Skeletal muscle tissue (tissue), 4 donors: Measurements from ENCODE around the gene SIM1. TPM values are rescaled to one million over a fixed set of nuclear protein-coding genes. Genes with fewer than 3 reads are reported as not detected.

Experiments used
- H3K27ac ChIP-seq: one replicate; pipeline ENCODE4 v1.7.0; 2013; ENCODE audit warnings: mild to moderate bottlenecking, low read depth, low read length, inconsistent platforms
- H3K27me3 ChIP-seq, 3 donors: one replicate each; pipeline ENCODE4 v1.7.0; 2013; ENCODE audit warnings: low read length in 3 of 3; ENCODE audit not compliant: control insufficient read depth in 3 of 3, insufficient read depth in 3 of 3
- H3K36me3 ChIP-seq, 3 donors: one replicate each; pipeline ENCODE4 v1.7.0; 2013; ENCODE audit warnings: low read length in 3 of 3; ENCODE audit not compliant: control insufficient read depth in 3 of 3, insufficient read depth in 3 of 3
- H3K4me1 ChIP-seq, 3 donors: one replicate each; pipeline ENCODE4 v1.7.0; 2013; ENCODE audit warnings: low read length in 3 of 3, mild to moderate bottlenecking in 3 of 3; ENCODE audit not compliant: control insufficient read depth in 3 of 3, insufficient read depth in 3 of 3
- H3K4me3 ChIP-seq, 3 donors: one replicate each; pipeline ENCODE4 v1.7.0; 2013; ENCODE audit warnings: low read length in 3 of 3
- H3K9ac ChIP-seq, 3 donors: one replicate each; pipeline ENCODE4 v1.7.0; 2013; ENCODE audit warnings: low read length in 3 of 3, mild to moderate bottlenecking in 3 of 3, moderate library complexity in 2 of 3, low read depth in 1 of 3
- H3K9me3 ChIP-seq, 3 donors: one replicate each; pipeline ENCODE4 v1.7.0; 2013; ENCODE audit warnings: low read length in 3 of 3; ENCODE audit not compliant: control insufficient read depth in 3 of 3
- total RNA-seq: library from RNA; depleted of rRNA; stranded (reverse); fragments of >200 nt; gene quantifications from one replicate; pipeline ENCODE4 v1.2.3, GENCODE V29; 2014
- donor health status: Osteomylitis.

SIM1 gene, protein sequence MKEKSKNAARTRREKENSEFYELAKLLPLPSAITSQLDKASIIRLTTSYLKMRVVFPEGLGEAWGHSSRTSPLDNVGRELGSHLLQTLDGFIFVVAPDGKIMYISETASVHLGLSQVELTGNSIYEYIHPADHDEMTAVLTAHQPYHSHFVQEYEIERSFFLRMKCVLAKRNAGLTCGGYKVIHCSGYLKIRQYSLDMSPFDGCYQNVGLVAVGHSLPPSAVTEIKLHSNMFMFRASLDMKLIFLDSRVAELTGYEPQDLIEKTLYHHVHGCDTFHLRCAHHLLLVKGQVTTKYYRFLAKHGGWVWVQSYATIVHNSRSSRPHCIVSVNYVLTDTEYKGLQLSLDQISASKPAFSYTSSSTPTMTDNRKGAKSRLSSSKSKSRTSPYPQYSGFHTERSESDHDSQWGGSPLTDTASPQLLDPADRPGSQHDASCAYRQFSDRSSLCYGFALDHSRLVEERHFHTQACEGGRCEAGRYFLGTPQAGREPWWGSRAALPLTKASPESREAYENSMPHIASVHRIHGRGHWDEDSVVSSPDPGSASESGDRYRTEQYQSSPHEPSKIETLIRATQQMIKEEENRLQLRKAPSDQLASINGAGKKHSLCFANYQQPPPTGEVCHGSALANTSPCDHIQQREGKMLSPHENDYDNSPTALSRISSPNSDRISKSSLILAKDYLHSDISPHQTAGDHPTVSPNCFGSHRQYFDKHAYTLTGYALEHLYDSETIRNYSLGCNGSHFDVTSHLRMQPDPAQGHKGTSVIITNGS
- 1.6 TPM for total RNA-seq

DNA sequence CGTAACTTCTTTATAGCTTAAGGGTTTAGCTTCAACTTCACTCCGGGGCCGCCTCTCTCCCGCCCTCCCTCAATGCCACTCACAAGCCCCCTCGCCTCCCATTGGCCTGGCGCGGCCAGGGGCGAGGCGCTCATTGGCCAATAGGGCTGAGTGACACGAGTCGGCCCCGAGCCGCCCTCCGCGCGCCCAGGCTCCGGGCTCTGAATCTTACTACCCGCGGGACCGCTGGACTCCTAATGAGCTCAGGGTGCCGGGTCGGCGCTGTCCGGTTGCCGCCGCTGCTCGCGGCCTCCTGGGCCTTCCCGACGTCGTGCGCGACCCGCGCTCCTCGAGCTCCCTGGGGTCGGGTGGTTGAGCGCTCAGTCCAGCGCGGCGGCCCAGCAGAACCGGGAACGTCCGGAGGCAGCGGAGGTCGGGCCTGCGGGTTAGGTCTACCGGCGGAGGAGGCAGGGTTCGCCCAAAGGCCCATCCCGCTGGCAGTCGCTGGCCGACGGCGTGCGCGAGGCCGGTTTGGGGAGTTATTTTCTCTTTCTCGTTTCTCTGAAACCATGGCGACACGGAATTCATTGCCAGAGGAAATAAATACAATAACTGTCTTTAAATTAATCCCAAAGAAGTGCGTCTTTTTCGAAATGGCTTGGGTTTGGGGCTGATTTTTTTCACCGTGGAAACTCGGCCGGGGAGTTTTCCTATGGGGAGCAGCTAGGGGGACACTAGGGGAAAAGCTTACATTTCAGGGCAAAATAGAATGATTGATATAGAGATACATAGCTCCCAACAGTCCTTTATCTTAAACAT is at the start of gene SIM1:
SIM1 (minus strand) TSS at position 19 of the 798 bp plus-strand sequence. CDS start 1,453 bp downstream, outside the sequence.
- H3K9me3 ChIP-seq: no peaks in the 10 kb centered on the region
- H3K9ac ChIP-seq: peak within 1 kb of the TSS; percentile 75 to 95 (median 87)
- H3K36me3 ChIP-seq: no peaks in the 10 kb centered on the region
- H3K4me1 ChIP-seq: peaks cover 0 to 4% (median 0%) of the 10 kb centered on the region in 3 donors
- H3K4me3 ChIP-seq: peak within 1 kb of the TSS; percentile 67 to 87 (median 84)
- H3K27ac ChIP-seq: peak within 1 kb of the TSS; percentile 92
- H3K27me3 ChIP-seq: peaks cover 45 to 80% (median 74%) of the 10 kb centered on the region in 3 donors

DNA sequence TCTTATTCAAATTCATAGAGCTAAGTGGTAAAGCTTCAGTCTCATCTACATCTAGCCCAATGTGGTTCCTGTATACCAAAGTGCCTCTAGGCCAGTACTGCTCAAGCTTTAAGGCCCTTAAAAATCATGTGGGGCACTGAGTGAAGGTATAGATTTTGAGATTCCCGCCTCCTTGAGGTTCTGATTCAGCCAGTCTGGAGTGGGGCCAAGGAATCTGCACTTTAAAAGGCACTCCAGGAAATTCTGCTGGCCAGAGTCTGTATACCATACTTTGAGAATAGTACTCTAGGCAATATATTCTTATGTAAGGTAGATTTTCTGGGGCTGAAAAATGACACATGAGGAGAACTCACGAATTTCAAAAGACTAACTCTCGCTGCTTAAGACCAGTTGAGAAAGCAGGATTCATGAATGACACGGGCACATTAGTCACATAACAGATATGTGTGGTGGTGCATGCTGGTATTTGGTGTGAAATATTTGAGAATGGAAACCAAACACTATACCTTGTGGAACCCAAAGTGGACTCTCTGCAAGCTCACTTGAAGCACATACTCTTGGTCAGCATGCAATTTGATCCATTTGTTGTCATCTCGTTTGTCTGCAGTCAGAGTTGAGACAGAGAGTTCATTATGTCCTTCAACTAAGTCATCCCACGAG is 47.6 kb upstream of the SIM1 start:
- Histone ChIP-seq H3K27me3 (no peaks in the 10 kb centered on the region), H3K9ac (no peak overlapping the region), H3K4me1 (peaks cover 0 to 3% (median 0%) of the 10 kb centered on the region in 3 donors), H3K4me3 (no peak overlapping the region), H3K9me3 (no peaks in the 10 kb centered on the region), H3K36me3 (peaks cover 0 to 10% (median 10%) of the 10 kb centered on the region in 3 donors), H3K27ac (no peak overlapping the region)

DNA sequence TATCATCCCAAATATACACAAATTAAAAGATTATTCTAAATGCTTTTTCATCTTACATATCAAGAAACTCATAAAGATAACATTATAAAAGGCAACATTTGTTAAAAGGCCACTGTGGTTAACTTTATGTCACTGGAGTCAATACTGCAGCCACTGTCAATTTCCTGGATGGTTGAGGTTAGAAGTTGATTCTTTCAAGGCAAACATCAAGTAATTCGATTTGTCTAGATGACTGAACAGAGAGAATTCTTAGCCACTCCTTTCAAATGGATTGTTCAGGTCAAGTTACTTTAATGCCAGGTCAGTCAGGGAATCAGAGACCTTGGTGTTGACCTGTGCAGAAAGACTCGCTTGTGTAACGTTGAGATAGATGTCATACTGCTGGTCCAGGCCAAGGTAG is 44.4 kb upstream of the SIM1 start:
- Histone ChIP-seq H3K4me3 (no peak overlapping the region), H3K9me3 (no peaks in the 10 kb centered on the region), H3K9ac (no peak overlapping the region), H3K27me3 (no peaks in the 10 kb centered on the region), H3K27ac (no peak overlapping the region), H3K4me1 (no peaks in the 10 kb centered on the region), H3K36me3 (peaks cover 0 to 10% (median 10%) of the 10 kb centered on the region in 3 donors)

DNA sequence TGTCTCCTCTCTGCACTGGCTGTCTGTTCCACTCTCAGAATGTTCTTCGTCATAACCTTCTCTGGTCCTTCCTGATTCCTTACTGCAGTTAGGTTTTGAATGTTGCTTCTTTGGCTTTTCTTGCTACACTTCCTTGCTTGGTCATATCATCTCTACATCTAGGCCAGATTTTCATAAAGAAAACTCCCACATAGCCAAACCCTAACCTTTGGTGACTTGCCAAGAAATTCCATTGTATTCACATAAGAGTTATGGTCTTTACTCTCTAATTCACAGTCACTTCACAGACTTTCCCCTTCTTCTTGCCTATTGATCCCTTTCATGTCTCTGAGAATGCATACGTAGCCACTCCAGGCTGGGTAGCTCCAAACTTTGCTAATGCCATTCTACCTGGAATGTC is 41.9 kb upstream of the SIM1 start:
- H3K4me3 ChIP-seq: no peak overlapping the region
- peaks cover 0 to 7% (median 5%) of the 10 kb centered on the region in 3 donors for H3K36me3 ChIP-seq
- H3K9ac ChIP-seq: no peak overlapping the region
- no peaks in the 10 kb centered on the region for H3K4me1 ChIP-seq
- no peaks in the 10 kb centered on the region for H3K9me3 ChIP-seq
- no peaks in the 10 kb centered on the region for H3K27me3 ChIP-seq
- H3K27ac ChIP-seq: no peak overlapping the region

DNA sequence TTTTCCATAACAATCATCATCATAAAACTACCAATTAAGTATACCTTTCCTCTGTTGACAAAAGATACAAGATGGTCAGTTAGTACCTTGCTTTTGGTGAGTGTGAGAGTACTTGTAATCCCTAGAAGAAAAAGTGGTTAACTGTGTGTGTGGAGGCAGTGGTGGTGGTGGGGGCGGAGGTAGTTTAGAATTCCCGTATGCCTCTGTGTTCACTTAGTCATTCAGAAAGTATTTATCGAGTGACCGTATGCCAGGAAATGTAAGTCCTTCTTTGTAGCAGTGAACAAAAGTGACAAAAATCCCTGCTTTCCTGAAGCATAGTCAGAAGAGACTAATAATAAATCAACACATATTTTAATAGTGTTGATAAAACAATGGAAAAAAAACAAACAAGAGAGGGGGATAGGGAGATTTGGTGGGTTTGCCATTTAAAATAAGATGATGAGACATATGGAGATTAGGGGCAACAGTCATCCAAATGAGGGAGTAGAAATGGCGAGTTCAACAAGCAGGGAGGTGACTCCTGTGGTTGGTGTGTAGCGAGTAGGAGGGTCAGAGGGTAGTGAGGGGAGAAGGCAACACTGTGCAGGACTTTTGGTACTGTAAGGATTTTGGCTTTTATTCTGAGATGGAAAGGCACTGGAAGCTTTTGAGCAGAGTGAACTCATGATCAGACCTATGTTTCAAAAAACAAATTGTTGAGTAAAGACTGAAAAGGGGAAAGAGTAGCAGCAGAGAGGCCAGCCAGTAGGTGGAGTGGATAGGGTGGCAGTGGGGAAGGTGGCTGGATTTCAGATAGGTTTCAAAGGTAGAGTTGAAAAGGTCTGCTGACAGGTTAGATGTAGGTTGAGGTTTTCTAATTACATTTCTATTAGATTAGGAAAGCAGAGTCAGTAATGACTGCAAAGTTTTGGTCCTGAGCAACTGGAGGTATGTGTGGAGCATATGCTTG is 40.3 kb upstream of the SIM1 start:
- no peak overlapping the region for H3K27ac ChIP-seq
- H3K36me3 ChIP-seq: peaks cover 0 to 7% (median 0%) of the 10 kb centered on the region in 3 donors
- no peaks in the 10 kb centered on the region for H3K4me1 ChIP-seq
- no peaks in the 10 kb centered on the region for H3K9me3 ChIP-seq
- no peaks in the 10 kb centered on the region for H3K27me3 ChIP-seq
- H3K4me3 ChIP-seq: no peak overlapping the region
- no peak overlapping the region for H3K9ac ChIP-seq

DNA sequence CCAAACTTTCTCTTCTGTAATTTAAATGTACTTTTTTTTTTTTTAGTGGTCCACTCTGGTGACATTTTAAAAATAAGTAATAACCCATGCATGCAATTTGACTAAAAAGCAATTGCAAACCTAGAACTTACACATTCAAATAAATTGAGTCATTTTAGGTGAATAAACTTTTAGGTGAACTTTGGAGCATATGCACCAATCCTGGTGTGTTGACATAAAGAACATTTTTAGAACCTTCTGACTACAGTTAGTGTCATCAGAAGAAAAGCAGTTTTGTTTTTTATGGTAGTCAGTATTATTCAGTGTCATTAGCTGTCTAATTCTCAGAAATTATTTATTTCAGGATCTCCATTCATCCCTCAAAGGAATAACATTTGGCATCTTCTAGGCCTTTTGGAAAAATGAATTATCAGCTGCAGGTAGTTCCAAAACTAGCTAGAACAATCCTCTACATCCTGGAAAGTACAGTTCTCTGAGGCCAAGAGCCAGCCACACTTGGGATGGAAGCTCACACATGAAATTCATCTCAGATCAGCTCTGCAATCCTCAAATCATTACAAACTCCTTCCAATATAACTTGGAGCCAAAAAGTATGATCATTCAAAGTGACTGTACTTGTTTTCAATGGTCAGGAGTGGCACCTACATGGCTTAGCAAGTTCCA is 38.5 kb upstream of the SIM1 start:
- no peak overlapping the region for H3K4me3 ChIP-seq
- no peak overlapping the region for H3K9ac ChIP-seq
- H3K9me3 ChIP-seq: no peaks in the 10 kb centered on the region
- H3K27me3 ChIP-seq: no peaks in the 10 kb centered on the region
- no peaks in the 10 kb centered on the region for H3K36me3 ChIP-seq
- no peaks in the 10 kb centered on the region for H3K4me1 ChIP-seq
- no peak overlapping the region for H3K27ac ChIP-seq

DNA sequence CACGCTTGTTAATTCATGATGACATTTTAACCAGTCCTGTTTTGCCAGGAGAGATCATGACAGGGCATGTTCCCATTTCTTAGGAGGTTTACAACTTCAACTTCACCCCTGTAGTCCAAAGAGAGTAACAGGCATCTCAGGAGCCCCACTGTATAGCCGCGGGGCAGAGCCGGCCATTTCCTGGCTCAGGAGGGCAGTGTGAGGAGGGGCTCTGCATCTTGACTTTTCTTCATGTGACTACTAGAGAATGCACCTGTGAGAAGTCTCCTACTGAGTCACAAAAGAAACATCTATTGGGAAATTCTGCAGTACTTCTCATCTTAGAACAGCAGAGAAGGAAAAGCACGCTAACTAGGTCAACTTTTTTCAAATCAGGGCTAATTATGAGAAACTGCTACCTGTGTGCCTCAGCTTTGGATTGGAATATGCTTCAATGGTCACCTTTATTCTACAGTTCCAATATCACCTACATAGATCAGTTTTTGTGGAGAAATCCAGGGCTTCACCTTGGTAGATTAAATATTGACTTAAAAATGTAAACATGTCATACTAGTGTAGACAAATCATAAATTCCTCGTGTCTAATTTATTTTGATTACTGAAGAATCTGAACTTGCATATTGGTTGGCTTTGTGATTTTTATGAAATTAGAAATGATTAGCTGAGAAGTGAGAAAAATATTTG is 28.6 kb upstream of the SIM1 start:
- H3K36me3 ChIP-seq: no peaks in the 10 kb centered on the region
- H3K27ac ChIP-seq: no peak overlapping the region
- H3K4me3 ChIP-seq: no peak overlapping the region
- H3K27me3 ChIP-seq: peaks cover 0 to 11% (median 0%) of the 10 kb centered on the region in 3 donors
- H3K4me1 ChIP-seq: no peaks in the 10 kb centered on the region
- H3K9ac ChIP-seq: no peak overlapping the region
- no peaks in the 10 kb centered on the region for H3K9me3 ChIP-seq

DNA sequence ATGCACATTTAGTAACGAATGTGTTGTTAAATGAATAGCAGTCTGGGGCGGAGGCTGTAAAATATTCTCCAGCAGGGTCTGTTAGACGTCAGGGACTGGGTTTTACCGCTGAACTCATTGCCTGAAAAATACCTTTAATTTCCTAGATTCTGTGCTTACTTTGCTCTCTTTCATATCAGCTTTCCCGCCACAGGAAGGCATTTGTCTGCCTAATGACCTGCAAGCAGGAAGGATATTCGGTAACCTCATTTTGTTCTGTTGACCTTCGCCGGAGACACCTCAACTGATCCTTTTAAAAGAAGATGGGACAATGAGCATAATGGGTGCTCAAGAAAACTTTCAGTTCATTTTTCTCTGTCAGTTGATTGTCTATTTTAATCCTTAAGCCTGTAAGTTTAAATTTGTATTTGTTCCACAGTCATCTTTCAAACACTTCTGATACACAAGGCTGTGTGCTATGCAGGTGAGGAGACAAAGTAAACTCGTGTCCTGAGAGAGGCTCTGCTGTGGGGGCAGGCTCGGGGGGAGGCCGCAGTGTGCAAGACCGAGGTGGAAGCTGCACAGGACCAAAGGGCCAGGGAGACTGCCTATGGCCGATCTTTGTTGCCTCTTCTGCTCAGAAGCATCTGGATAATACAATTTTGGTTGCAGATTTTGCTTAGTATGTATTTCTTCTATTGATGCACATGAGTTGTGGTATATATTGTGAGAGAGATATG is 27.4 kb upstream of the SIM1 start:
- Histone ChIP-seq H3K27ac (no peak overlapping the region), H3K27me3 (peaks cover 0 to 12% (median 0%) of the 10 kb centered on the region in 3 donors), H3K9ac (no peak overlapping the region), H3K4me1 (no peaks in the 10 kb centered on the region), H3K36me3 (no peaks in the 10 kb centered on the region), H3K4me3 (no peak overlapping the region), H3K9me3 (no peaks in the 10 kb centered on the region)
